ENCODE measurements around the gene FBN2.
"Not testable (repeated sequence)": the region's sequence is repeated elsewhere in the genome, so short reads cannot be mapped to it uniquely, and the experiment has no call there.

FBN2 gene

GRCh38 chr5:128349044-128349858 lies 188.8 kb downstream of the FBN2 start:
- DNase-seq = no peak

- DNase-seq = no peak
Observed at GRCh38 chr5:128346038-128346437, 192.0 kb downstream of the FBN2 start.

- DNase-seq = no peak
Observed at GRCh38 chr5:128345247-128345646, 192.8 kb downstream of the FBN2 start.

- DNase-seq = no peak
Observed at GRCh38 chr5:128343168-128343567, 194.9 kb downstream of the FBN2 start.

- DNase-seq = no peak
Observed at GRCh38 chr5:128341056-128341455, 197.0 kb downstream of the FBN2 start.

GRCh38 chr5:128340648-128341047 lies 197.4 kb downstream of the FBN2 start:
- DNase-seq = no peak

GRCh38 chr5:128339585-128339984 lies 198.5 kb downstream of the FBN2 start:
- no peak for DNase-seq

GRCh38 chr5:128338649-128339048 lies 199.4 kb downstream of the FBN2 start:
- DNase-seq = no peak

- no peak for DNase-seq
Observed at GRCh38 chr5:128335339-128335738, 202.7 kb downstream of the FBN2 start.

GRCh38 chr5:128334010-128334716 lies 203.9 kb downstream of the FBN2 start:
- no peak for DNase-seq

GRCh38 chr5:128331261-128331660 lies 206.8 kb downstream of the FBN2 start:
- no peak for DNase-seq

- no peak for DNase-seq
Observed at GRCh38 chr5:128329386-128329939, 208.6 kb downstream of the FBN2 start.

- DNase-seq = no peak
Observed at GRCh38 chr5:128328446-128328845, 209.6 kb downstream of the FBN2 start.

- DNase-seq = no peak
Observed at GRCh38 chr5:128328007-128328406, 210.0 kb downstream of the FBN2 start.

- not testable (repeated sequence) for DNase-seq
Observed at GRCh38 chr5:128321418-128321817, 216.6 kb downstream of the FBN2 start.

- DNase-seq = no peak
Observed at GRCh38 chr5:128318691-128319090, 219.4 kb downstream of the FBN2 start.

GRCh38 chr5:128317481-128317880 lies 220.6 kb downstream of the FBN2 start:
- DNase-seq = no peak

- no peak for DNase-seq
Observed at GRCh38 chr5:128315671-128316070, 222.4 kb downstream of the FBN2 start.

- no peak for DNase-seq
Observed at GRCh38 chr5:128305341-128305740, 232.7 kb downstream of the FBN2 start.

GRCh38 chr5:128304791-128305190 lies 233.3 kb downstream of the FBN2 start:
- no peak for DNase-seq

- no peak for DNase-seq
Observed at GRCh38 chr5:128304088-128304487, 234.0 kb downstream of the FBN2 start.

- DNase-seq = no peak
Observed at GRCh38 chr5:128303593-128303992, 234.5 kb downstream of the FBN2 start.

- no peak for DNase-seq
Observed at GRCh38 chr5:128300181-128300580, 237.9 kb downstream of the FBN2 start.

Measured in CD4-positive, alpha-beta T cell treated with Interleukin-12 subunit alpha and Interleukin-12 subunit beta, for 1 hour (primary cell).